Measurements from ENCODE around the gene COL9A2.
A peak's percentile ranks its signal among the peaks of the same experiment; 100 is the strongest.

The COL9A2 gene

GRCh38 chr1:40317394-40318074, 448 bp upstream of the COL9A2 start:
- DNase-seq: no peak

- no peak for DNase-seq
These were observed 1.1 kb downstream of the COL9A2 start for GRCh38 chr1:40315795-40316594.

- peak; percentile 88 for DNase-seq
These were observed 1.8 kb downstream of the COL9A2 start for GRCh38 chr1:40315239-40315794.

- no peak for DNase-seq
These were observed 2.3 kb downstream of the COL9A2 start for GRCh38 chr1:40314721-40315238.

GRCh38 chr1:40313958-40314720, 2.9 kb downstream of the COL9A2 start:
- DNase-seq: no peak

GRCh38 chr1:40313329-40313957, 3.6 kb downstream of the COL9A2 start:
- DNase-seq: no peak

- no peak for DNase-seq
These were observed 4.6 kb downstream of the COL9A2 start for GRCh38 chr1:40312238-40313205.

GRCh38 chr1:40311692-40312091, 5.4 kb downstream of the COL9A2 start:
- DNase-seq: no peak

- DNase-seq: no peak
These were observed 6.0 kb downstream of the COL9A2 start for GRCh38 chr1:40310983-40311642.

GRCh38 chr1:40310129-40310461, 7.0 kb downstream of the COL9A2 start:
- no peak for DNase-seq

- DNase-seq: no peak
These were observed 7.5 kb downstream of the COL9A2 start for GRCh38 chr1:40309374-40310128.

- no peak for DNase-seq
These were observed 8.9 kb downstream of the COL9A2 start for GRCh38 chr1:40308036-40308727.

- DNase-seq: no peak
These were observed 9.9 kb downstream of the COL9A2 start for GRCh38 chr1:40307186-40307585.

- no peak for DNase-seq
These were observed 10.8 kb downstream of the COL9A2 start for GRCh38 chr1:40306296-40306695.

- DNase-seq: no peak
These were observed 11.2 kb downstream of the COL9A2 start for GRCh38 chr1:40305871-40306270.

- DNase-seq: no peak
These were observed 11.6 kb downstream of the COL9A2 start for GRCh38 chr1:40305451-40305850.

GRCh38 chr1:40303790-40304189, 13.3 kb downstream of the COL9A2 start:
- DNase-seq: no peak

GRCh38 chr1:40303051-40303771, 13.9 kb downstream of the COL9A2 start:
- no peak for DNase-seq

- no peak for DNase-seq
These were observed 14.6 kb downstream of the COL9A2 start for GRCh38 chr1:40302475-40302874.
